ENCODE data around the gene FAM200C.
A peak's percentile ranks its signal among the peaks of the same experiment; 100 is the strongest.
"Not testable (repeated sequence)": the region's sequence is repeated elsewhere in the genome, so short reads cannot be mapped to it uniquely, and the experiment has no call there.

The FAM200C gene

GRCh38 chr5:160439205-160439600 is 39.3 kb upstream of the FAM200C start:
- Histone ChIP-seq H3K18ac (ENCODE audit: low read length) (no peak overlapping the region), H4K12ac (ENCODE audit: low read depth, low read length) (no peak overlapping the region), H2AK5ac (ENCODE audit: low read length) (no peak overlapping the region), H3K9me3 (ENCODE audit: insufficient read depth, low read depth, low read length) (no peaks in the 10 kb centered on the region), H4K91ac (ENCODE audit: low read depth, low read length) (no peak overlapping the region), H3K27ac (ENCODE audit: low read depth, low read length) (no peak overlapping the region), H3K9ac (ENCODE audit: low read length) (no peak overlapping the region), H3K4ac (ENCODE audit: low read depth, low read length) (no peak overlapping the region), H3K36me3 (ENCODE audit: control insufficient read depth in 1 of 2, insufficient read depth in 2 of 2, low read length in 2 of 2) (no peaks in the 10 kb centered on the region), H3K27me3 (ENCODE audit: insufficient read depth, low read length) (no peaks in the 10 kb centered on the region), H3K79me2 (ENCODE audit: control insufficient read depth, insufficient read depth, low read length, poor library complexity) (no peaks in the 10 kb centered on the region), H3K79me1 (ENCODE audit: low read length) (no peaks in the 10 kb centered on the region), H2BK5ac (ENCODE audit: low read depth, low read length, poor library complexity) (no peak overlapping the region), H3K4me2 (ENCODE audit: low read length) (peak overlapping the region; percentile 28), H2BK120ac (ENCODE audit: insufficient read depth, low read length, poor library complexity) (no peak overlapping the region), H3K23ac (ENCODE audit: low read length) (no peak overlapping the region), H3K4me3 (ENCODE audit: low read depth, low read length) (no peak overlapping the region), H4K8ac (ENCODE audit: low read depth, low read length) (no peak overlapping the region), H3K14ac (ENCODE audit: low read length) (no peak overlapping the region), H3K4me1 (ENCODE audit: control insufficient read depth in 1 of 2, insufficient read depth in 2 of 2, low read length in 2 of 2) (peaks cover 0 to 1% of the 10 kb centered on the region in 2 experiments), H2BK12ac (ENCODE audit: low read length) (no peak overlapping the region), H2AFZ (ENCODE audit: insufficient read depth, low read length, poor library complexity) (no peak overlapping the region)
- peak; percentile 82 to 92 for DNase-seq
- no CpG with 5 or more reads among the region's 11 CpGs for WGBS (ENCODE audit: extremely low coverage, insufficient coverage, insufficient read length)

- no peaks in the 10 kb centered on the region for H3K79me2 ChIP-seq (ENCODE audit: control insufficient read depth, insufficient read depth, low read length, poor library complexity)
- no peak overlapping the region for H3K23ac ChIP-seq (ENCODE audit: low read length)
- peak overlapping the region; percentile 28 for H3K4me2 ChIP-seq (ENCODE audit: low read length)
- no peak overlapping the region for H2BK12ac ChIP-seq (ENCODE audit: low read length)
- H3K27ac ChIP-seq (ENCODE audit: low read depth, low read length): no peak overlapping the region
- H3K14ac ChIP-seq (ENCODE audit: low read length): no peak overlapping the region
- no peak overlapping the region for H4K8ac ChIP-seq (ENCODE audit: low read depth, low read length)
- H3K4ac ChIP-seq (ENCODE audit: low read depth, low read length): no peak overlapping the region
- no peak overlapping the region for H2BK120ac ChIP-seq (ENCODE audit: insufficient read depth, low read length, poor library complexity)
- no peak overlapping the region for H3K18ac ChIP-seq (ENCODE audit: low read length)
- no CpG with 5 or more reads among the region's 18 CpGs for WGBS (ENCODE audit: extremely low coverage, insufficient coverage, insufficient read length)
- H2AK5ac ChIP-seq (ENCODE audit: low read length): no peak overlapping the region
- no peak overlapping the region for H4K91ac ChIP-seq (ENCODE audit: low read depth, low read length)
- DNase-seq: peak; percentile 7 to 59
- H2AFZ ChIP-seq (ENCODE audit: insufficient read depth, low read length, poor library complexity): no peak overlapping the region
- H2BK5ac ChIP-seq (ENCODE audit: low read depth, low read length, poor library complexity): no peak overlapping the region
- no peaks in the 10 kb centered on the region for H3K9me3 ChIP-seq (ENCODE audit: insufficient read depth, low read depth, low read length)
- peak overlapping the region; percentile 14 for H3K9ac ChIP-seq (ENCODE audit: low read length)
- H3K79me1 ChIP-seq (ENCODE audit: low read length): no peaks in the 10 kb centered on the region
- no peaks in the 10 kb centered on the region for H3K36me3 ChIP-seq (ENCODE audit: control insufficient read depth in 1 of 2, insufficient read depth in 2 of 2, low read length in 2 of 2)
- H4K12ac ChIP-seq (ENCODE audit: low read depth, low read length): no peak overlapping the region
- H3K4me1 ChIP-seq (ENCODE audit: control insufficient read depth in 1 of 2, insufficient read depth in 2 of 2, low read length in 2 of 2): peaks cover 0 to 1% of the 10 kb centered on the region in 2 experiments
- H3K27me3 ChIP-seq (ENCODE audit: insufficient read depth, low read length): no peaks in the 10 kb centered on the region
- no peak overlapping the region for H3K4me3 ChIP-seq (ENCODE audit: low read depth, low read length)
These were observed 38.7 kb upstream of the FAM200C start for GRCh38 chr5:160438316-160439204.

- Histone ChIP-seq H3K4me3 (ENCODE audit: low read depth, low read length) (no peak overlapping the region), H3K9me3 (ENCODE audit: insufficient read depth, low read depth, low read length) (no peaks in the 10 kb centered on the region), H2BK120ac (ENCODE audit: insufficient read depth, low read length, poor library complexity) (no peak overlapping the region), H4K8ac (ENCODE audit: low read depth, low read length) (no peak overlapping the region), H3K23ac (ENCODE audit: low read length) (no peak overlapping the region), H4K12ac (ENCODE audit: low read depth, low read length) (no peak overlapping the region), H2AFZ (ENCODE audit: insufficient read depth, low read length, poor library complexity) (no peak overlapping the region), H3K18ac (ENCODE audit: low read length) (no peak overlapping the region), H3K27ac (ENCODE audit: low read depth, low read length) (no peak overlapping the region), H3K27me3 (ENCODE audit: insufficient read depth, low read length) (no peaks in the 10 kb centered on the region), H3K79me2 (ENCODE audit: control insufficient read depth, insufficient read depth, low read length, poor library complexity) (no peaks in the 10 kb centered on the region), H2AK5ac (ENCODE audit: low read length) (no peak overlapping the region), H3K14ac (ENCODE audit: low read length) (no peak overlapping the region), H3K36me3 (ENCODE audit: control insufficient read depth in 1 of 2, insufficient read depth in 2 of 2, low read length in 2 of 2) (no peaks in the 10 kb centered on the region), H4K91ac (ENCODE audit: low read depth, low read length) (no peak overlapping the region), H3K9ac (ENCODE audit: low read length) (no peak overlapping the region), H2BK12ac (ENCODE audit: low read length) (no peak overlapping the region), H3K79me1 (ENCODE audit: low read length) (no peaks in the 10 kb centered on the region), H3K4me2 (ENCODE audit: low read length) (no peak overlapping the region), H2BK5ac (ENCODE audit: low read depth, low read length, poor library complexity) (no peak overlapping the region), H3K4ac (ENCODE audit: low read depth, low read length) (no peak overlapping the region), H3K4me1 (ENCODE audit: control insufficient read depth in 1 of 2, insufficient read depth in 2 of 2, low read length in 2 of 2) (peaks cover 0 to 1% of the 10 kb centered on the region in 2 experiments)
- no peak for DNase-seq
These were observed 37.4 kb upstream of the FAM200C start for GRCh38 chr5:160437271-160437670.

GRCh38 chr5:160436661-160437060 is 36.8 kb upstream of the FAM200C start:
- H3K9me3 ChIP-seq (ENCODE audit: insufficient read depth, low read depth, low read length); H3K79me1 ChIP-seq (ENCODE audit: low read length); H2BK12ac ChIP-seq (ENCODE audit: low read length); H3K27me3 ChIP-seq (ENCODE audit: insufficient read depth, low read length); H3K27ac ChIP-seq (ENCODE audit: low read depth, low read length); H4K91ac ChIP-seq (ENCODE audit: low read depth, low read length); H2AFZ ChIP-seq (ENCODE audit: insufficient read depth, low read length, poor library complexity); H2BK5ac ChIP-seq (ENCODE audit: low read depth, low read length, poor library complexity); H3K23ac ChIP-seq (ENCODE audit: low read length); H4K12ac ChIP-seq (ENCODE audit: low read depth, low read length); H2AK5ac ChIP-seq (ENCODE audit: low read length); H3K79me2 ChIP-seq (ENCODE audit: control insufficient read depth, insufficient read depth, low read length, poor library complexity); H3K4me2 ChIP-seq (ENCODE audit: low read length); H3K4ac ChIP-seq (ENCODE audit: low read depth, low read length); DNase-seq; H3K18ac ChIP-seq (ENCODE audit: low read length); H3K4me3 ChIP-seq (ENCODE audit: low read depth, low read length); H2BK120ac ChIP-seq (ENCODE audit: insufficient read depth, low read length, poor library complexity); H4K8ac ChIP-seq (ENCODE audit: low read depth, low read length); H3K4me1 ChIP-seq (ENCODE audit: control insufficient read depth in 1 of 2, insufficient read depth in 2 of 2, low read length in 2 of 2); H3K36me3 ChIP-seq (ENCODE audit: control insufficient read depth in 1 of 2, insufficient read depth in 2 of 2, low read length in 2 of 2); H3K14ac ChIP-seq (ENCODE audit: low read length); H3K9ac ChIP-seq (ENCODE audit: low read length): not testable (repeated sequence)
- WGBS (ENCODE audit: extremely low coverage, insufficient coverage, insufficient read length): no CpG with 5 or more reads among the region's 6 CpGs

Measured in trophoblast cell (in vitro differentiated cells and primary cell).